Measurements from ENCODE around the gene PRSS57. TPM values are rescaled to one million over a fixed set of nuclear protein-coding genes. Genes with fewer than 3 reads are reported as not detected.

The PRSS57 gene
- total RNA-seq, 5 donors from 2014 or later (not counting 1 experiment from before 2014, with no cell fraction given) = 0.86 to 2.5 (median 1.7) TPM; not detected in 1

DNA sequence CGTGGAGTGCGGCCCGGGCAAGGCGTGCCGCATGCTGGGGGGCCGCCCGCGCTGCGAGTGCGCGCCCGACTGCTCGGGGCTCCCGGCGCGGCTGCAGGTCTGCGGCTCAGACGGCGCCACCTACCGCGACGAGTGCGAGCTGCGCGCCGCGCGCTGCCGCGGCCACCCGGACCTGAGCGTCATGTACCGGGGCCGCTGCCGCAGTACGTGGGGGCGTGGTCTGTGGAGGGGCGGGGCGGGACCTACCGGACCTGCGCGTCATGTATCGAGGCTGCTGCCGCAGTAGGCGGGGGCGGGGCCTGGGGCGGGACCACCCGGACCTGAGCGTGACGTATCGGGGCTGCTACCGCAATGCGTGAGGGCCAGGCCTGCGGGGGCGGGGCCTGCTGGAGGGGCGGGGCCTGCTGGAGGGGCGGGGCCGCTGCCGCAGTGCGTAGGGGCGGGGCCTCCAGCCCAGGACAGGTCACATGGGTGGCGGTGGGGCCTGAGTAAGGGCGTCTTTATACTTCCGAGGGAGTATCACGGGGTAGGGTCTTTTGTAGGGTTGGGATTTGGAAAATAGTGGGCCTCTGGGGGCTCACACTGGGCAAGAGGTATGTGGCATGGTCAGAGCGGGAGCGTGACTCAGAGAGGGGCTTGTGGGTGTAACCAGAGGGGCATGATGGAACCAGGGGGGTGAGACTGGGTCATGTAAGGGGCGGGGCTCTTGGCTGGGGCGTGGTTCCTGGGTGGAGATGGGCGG lies 14.8 kb downstream of the PRSS57 start:
- POLR2A ChIA-PET = interaction anchor here in 1 of 2 donors (0.5 to 1.0 kb wide), 2 partner anchors 20 to 595 kb away, joined by 7 to 8 read pairs; partner anchors contain the start of gene FAM174C
- Mint-ChIP-seq H3K27me3 (peaks cover 0 to 10% of the 10 kb centered on the region in 2 donors), H3K4me3 (peak overlapping the region; percentile 70 to 90 (median 89)), H3K4me1 (peaks cover 5 to 9% (median 7%) of the 10 kb centered on the region in 3 donors), H3K9me3 (no peaks in the 10 kb centered on the region), H3K36me3 (no peaks in the 10 kb centered on the region), H3K27ac (peak overlapping the region; percentile 97 to 100)
- ATAC-seq (replicated peaks in 1 of 4) (peak; percentile 80 to 86 (median 83)), DNase-seq (peak; percentile 96 to 100 (median 100))
- Histone ChIP-seq H3K4me1 (ENCODE audit: control insufficient read depth in 1 of 2, extremely low read depth in 1 of 2, insufficient read depth in 2 of 2, low read length in 2 of 2) (peaks cover 5 to 31% of the 10 kb centered on the region in 2 experiments), H3K36me3 (ENCODE audit: control insufficient read depth in 2 of 2, extremely low read depth in 1 of 2, insufficient read depth in 1 of 2, low read length in 1 of 2) (no peaks in the 10 kb centered on the region), H3K27me3 (replicated peaks in 1 of 2; ENCODE audit: control insufficient read depth in 2 of 2, extremely low read depth in 1 of 2, insufficient read depth in 2 of 2, low read length in 1 of 2) (peaks cover 0 to 26% of the 10 kb centered on the region in 2 experiments), H3K27ac (ENCODE audit: low read length) (peak overlapping the region; percentile 76), H3K9me3 (no peaks in the 10 kb centered on the region), H3K4me3 (ENCODE audit: control insufficient read depth in 1 of 2, extremely low read depth in 1 of 2, low read length in 1 of 2) (peak overlapping the region; percentile 59 to 64)
- under 1% methylated on average over 62 of the region's 70 CpGs for WGBS (ENCODE audit: insufficient coverage)
- CTCF ChIA-PET = interaction anchor here (0.6 to 0.7 kb wide), 2 partner anchors 147 to 992 kb away, joined by 3 to 4 read pairs; partner anchors contain the start of gene AZU1 (in 1 of the 2)

DNA sequence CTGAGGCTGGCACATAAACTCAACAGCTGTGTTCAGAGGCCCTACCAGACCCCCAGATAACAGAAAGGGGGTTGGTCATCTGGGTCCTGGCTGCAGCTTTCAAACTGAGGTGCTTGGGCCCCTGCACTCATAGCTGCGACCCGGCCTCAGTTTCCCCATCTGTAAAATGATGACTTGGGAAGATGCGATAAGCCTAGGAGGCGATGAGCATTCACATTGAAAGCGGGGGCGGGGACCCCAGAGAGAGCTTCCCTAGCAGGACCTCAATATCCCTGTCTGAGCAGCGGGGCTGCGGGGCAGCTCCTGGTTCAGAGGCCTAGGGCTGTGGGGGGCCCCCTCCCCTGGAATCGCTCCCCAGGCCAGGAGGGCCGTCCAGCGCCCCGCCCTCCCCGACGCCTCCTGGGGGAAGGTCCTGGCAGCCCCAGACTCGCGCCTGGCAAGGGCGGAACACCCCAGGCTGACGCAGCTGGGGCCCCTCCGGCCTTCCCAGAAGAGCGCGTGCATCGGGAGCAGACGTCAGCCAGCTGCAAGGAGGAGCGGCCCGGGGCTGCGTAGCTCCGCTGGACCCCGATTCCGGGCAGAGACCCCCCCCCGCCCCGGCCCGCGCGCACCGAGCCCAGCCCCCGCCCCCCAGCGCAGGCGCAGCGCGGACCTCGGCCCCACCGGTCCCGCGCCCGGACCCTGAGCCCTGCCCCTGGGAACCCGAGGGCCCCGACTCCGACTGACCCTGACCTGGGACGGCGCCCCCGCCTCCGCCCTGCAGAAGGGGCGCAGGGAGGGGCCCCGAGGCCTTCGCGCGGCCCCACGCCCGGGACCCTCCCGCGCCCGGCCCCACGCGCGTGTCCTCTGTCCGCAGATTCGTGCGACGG lies 15.6 kb downstream of the PRSS57 start:
- Histone ChIP-seq H3K27ac (ENCODE audit: low read length) (no peak overlapping the region), H3K27me3 (replicated peaks in 1 of 2; ENCODE audit: control insufficient read depth in 2 of 2, extremely low read depth in 1 of 2, insufficient read depth in 2 of 2, low read length in 1 of 2) (peaks cover 0 to 34% of the 10 kb centered on the region in 2 experiments), H3K9me3 (no peaks in the 10 kb centered on the region), H3K4me1 (ENCODE audit: control insufficient read depth in 1 of 2, extremely low read depth in 1 of 2, insufficient read depth in 2 of 2, low read length in 2 of 2) (peaks cover 5 to 31% of the 10 kb centered on the region in 2 experiments), H3K36me3 (ENCODE audit: control insufficient read depth in 2 of 2, extremely low read depth in 1 of 2, insufficient read depth in 1 of 2, low read length in 1 of 2) (no peaks in the 10 kb centered on the region), H3K4me3 (ENCODE audit: control insufficient read depth in 1 of 2, extremely low read depth in 1 of 2, low read length in 1 of 2) (peak overlapping the region; percentile 44 to 66)
- Mint-ChIP-seq H3K27me3 (peaks cover 6 to 17% of the 10 kb centered on the region in 2 donors), H3K9me3 (no peaks in the 10 kb centered on the region), H3K4me1 (peaks cover 9 to 11% (median 11%) of the 10 kb centered on the region in 3 donors), H3K36me3 (no peaks in the 10 kb centered on the region), H3K4me3 (peak overlapping the region; percentile 65 to 90 (median 70)), H3K27ac (no peak overlapping the region)
- ChIA-PET CTCF (interaction anchor here in 1 of 2 donors (0.5 to 0.7 kb wide), 2 partner anchors 12 to 993 kb away, joined by 3 to 4 read pairs; no protein-coding TSS in a partner anchor), POLR2A (no interaction called here)
- DNase-seq (peak in 13 of 35 experiments; percentile 16 to 49 (median 34)), ATAC-seq (replicated peaks in 1 of 4) (peak in 1 of 4 experiments; percentile 1)
- WGBS (ENCODE audit: insufficient coverage) = 6% methylated on average over 69 of the region's 69 CpGs

GRCh38 chr19:678791-679388 lies 16.4 kb downstream of the PRSS57 start:
- Histone ChIP-seq H3K36me3 (ENCODE audit: control insufficient read depth in 2 of 2, extremely low read depth in 1 of 2, insufficient read depth in 1 of 2, low read length in 1 of 2) (no peaks in the 10 kb centered on the region), H3K9me3 (no peaks in the 10 kb centered on the region), H3K27ac (ENCODE audit: low read length) (no peak overlapping the region), H3K27me3 (replicated peaks in 1 of 2; ENCODE audit: control insufficient read depth in 2 of 2, extremely low read depth in 1 of 2, insufficient read depth in 2 of 2, low read length in 1 of 2) (peaks cover 0 to 42% of the 10 kb centered on the region in 2 experiments), H3K4me1 (ENCODE audit: control insufficient read depth in 1 of 2, extremely low read depth in 1 of 2, insufficient read depth in 2 of 2, low read length in 2 of 2) (peaks cover 5 to 31% of the 10 kb centered on the region in 2 experiments), H3K4me3 (ENCODE audit: control insufficient read depth in 1 of 2, extremely low read depth in 1 of 2, low read length in 1 of 2) (peak overlapping the region in 1 of 2 donors; percentile 66)
- peaks cover 9 to 11% (median 11%) of the 10 kb centered on the region in 3 donors for H3K4me1 Mint-ChIP-seq
- ATAC-seq (replicated peaks in 1 of 4) (no peak), DNase-seq (no peak)
- no peak overlapping the region for H3K27ac Mint-ChIP-seq
- POLR2A ChIA-PET = no interaction called here
- no peaks in the 10 kb centered on the region for H3K9me3 Mint-ChIP-seq
- peaks cover 9 to 18% of the 10 kb centered on the region in 2 donors for H3K27me3 Mint-ChIP-seq
- 97% methylated on average over 7 of the region's 16 CpGs for WGBS (ENCODE audit: insufficient coverage)
- peak overlapping the region; percentile 63 to 73 (median 70) for H3K4me3 Mint-ChIP-seq
- H3K36me3 Mint-ChIP-seq = no peaks in the 10 kb centered on the region
- CTCF ChIA-PET = interaction anchor here in 1 of 2 donors (0.5 kb wide), 1 partner anchor 11 kb away, joined by 3 read pairs; no protein-coding TSS in a partner anchor

DNA sequence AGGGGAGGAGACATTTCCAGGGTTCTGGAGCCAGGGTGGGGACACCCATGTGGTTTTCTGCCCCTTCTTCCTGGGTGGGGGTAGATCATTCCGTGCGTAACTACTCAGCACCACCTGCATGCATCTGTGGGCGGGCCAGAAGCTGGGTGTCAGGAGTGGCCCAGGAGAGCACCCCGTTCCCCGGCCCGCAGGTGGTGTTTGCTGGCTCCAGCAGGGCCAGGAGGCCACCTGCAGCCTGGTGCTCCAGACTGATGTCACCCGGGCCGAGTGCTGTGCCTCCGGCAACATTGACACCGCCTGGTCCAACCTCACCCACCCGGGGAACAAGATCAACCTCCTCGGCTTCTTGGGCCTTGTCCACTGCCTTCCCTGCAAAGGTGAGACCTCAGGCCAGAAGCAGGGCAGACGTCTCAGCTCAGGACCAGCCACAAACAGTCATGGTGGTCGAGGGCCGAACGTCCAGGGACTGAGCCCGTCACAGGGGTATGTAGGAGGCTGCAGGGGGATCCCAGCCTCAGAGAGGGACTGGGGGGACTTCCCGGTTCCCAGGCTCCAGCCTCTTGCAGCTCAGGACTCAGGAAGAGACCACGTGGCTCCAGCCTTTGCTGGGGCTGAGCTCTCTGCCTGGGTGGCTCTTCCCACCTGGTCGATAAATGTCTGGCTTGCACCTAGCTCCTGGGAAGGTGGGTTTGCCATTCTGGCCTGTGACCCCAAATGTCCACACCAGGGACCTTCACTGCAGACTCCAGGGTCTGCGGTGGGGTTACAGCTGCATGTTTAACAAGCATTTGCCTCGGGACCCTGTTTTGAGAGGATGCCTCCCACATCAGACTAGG lies 17.4 kb downstream of the PRSS57 start:
- peak overlapping the region; percentile 21 to 42 (median 37) for H3K4me3 Mint-ChIP-seq
- ATAC-seq (replicated peaks in 1 of 4) (no peak), DNase-seq (no peak)
- 70% methylated on average over 18 of the region's 22 CpGs for WGBS (ENCODE audit: insufficient coverage)
- Histone ChIP-seq H3K27ac (ENCODE audit: low read length) (no peak overlapping the region), H3K4me1 (ENCODE audit: control insufficient read depth in 1 of 2, extremely low read depth in 1 of 2, insufficient read depth in 2 of 2, low read length in 2 of 2) (peaks cover 5 to 31% of the 10 kb centered on the region in 2 experiments), H3K27me3 (replicated peaks in 1 of 2; ENCODE audit: control insufficient read depth in 2 of 2, extremely low read depth in 1 of 2, insufficient read depth in 2 of 2, low read length in 1 of 2) (peaks cover 0 to 53% of the 10 kb centered on the region in 2 experiments), H3K36me3 (ENCODE audit: control insufficient read depth in 2 of 2, extremely low read depth in 1 of 2, insufficient read depth in 1 of 2, low read length in 1 of 2) (no peaks in the 10 kb centered on the region), H3K4me3 (ENCODE audit: control insufficient read depth in 1 of 2, extremely low read depth in 1 of 2, low read length in 1 of 2) (no peak overlapping the region), H3K9me3 (no peaks in the 10 kb centered on the region)
- H3K4me1 Mint-ChIP-seq = peaks cover 9 to 11% (median 11%) of the 10 kb centered on the region in 3 donors
- POLR2A ChIA-PET = interaction anchor here in 1 of 2 donors (0.5 kb wide), 2 partner anchors 668 to 735 kb away, joined by 4 to 6 read pairs; no protein-coding TSS in a partner anchor
- peaks cover 13 to 24% of the 10 kb centered on the region in 2 donors for H3K27me3 Mint-ChIP-seq
- H3K9me3 Mint-ChIP-seq = no peaks in the 10 kb centered on the region
- H3K27ac Mint-ChIP-seq = no peak overlapping the region
- no peaks in the 10 kb centered on the region for H3K36me3 Mint-ChIP-seq
- CTCF ChIA-PET = interaction anchor here in 1 of 2 donors (1.0 kb wide), 1 partner anchor 44 kb away, joined by 3 read pairs; the partner anchor contains the start of gene POLRMT

DNA sequence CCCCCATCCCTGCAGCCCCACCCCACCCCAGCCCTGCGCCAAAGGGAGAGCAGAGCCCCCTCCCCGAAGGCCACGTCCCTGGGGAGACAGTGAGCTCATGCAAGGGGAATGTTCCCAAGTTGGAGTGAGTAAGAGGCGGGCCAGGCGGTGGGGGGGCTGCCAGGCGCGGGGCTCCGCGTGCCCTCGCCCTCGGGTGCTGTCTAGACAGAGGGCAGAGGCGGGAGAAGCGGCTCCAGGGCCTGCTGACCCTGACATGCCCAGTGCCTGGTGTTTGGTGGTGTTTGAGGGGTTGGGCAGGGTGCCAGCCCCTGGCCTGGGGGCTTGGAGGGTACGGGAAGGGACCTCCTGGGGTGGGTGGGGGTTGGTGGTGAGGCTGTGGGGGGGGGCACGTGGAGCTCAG lies 18.1 kb downstream of the PRSS57 start:
- Mint-ChIP-seq H3K36me3 (no peaks in the 10 kb centered on the region), H3K4me3 (no peak overlapping the region), H3K27ac (no peak overlapping the region), H3K4me1 (peaks cover 9 to 11% (median 11%) of the 10 kb centered on the region in 3 donors), H3K27me3 (peaks cover 13 to 24% of the 10 kb centered on the region in 2 donors), H3K9me3 (no peaks in the 10 kb centered on the region)
- no peak overlapping the region for H3K27ac ChIP-seq (ENCODE audit: low read length)
- H3K36me3 ChIP-seq (ENCODE audit: control insufficient read depth in 2 of 2, extremely low read depth in 1 of 2, insufficient read depth in 1 of 2, low read length in 1 of 2) = no peaks in the 10 kb centered on the region
- peaks cover 5 to 31% of the 10 kb centered on the region in 2 experiments for H3K4me1 ChIP-seq (ENCODE audit: control insufficient read depth in 1 of 2, extremely low read depth in 1 of 2, insufficient read depth in 2 of 2, low read length in 2 of 2)
- ChIA-PET CTCF (interaction anchor here in 1 of 2 donors (0.6 to 1.0 kb wide), 2 partner anchors 44 to 102 kb away, joined by 3 read pairs; partner anchors contain the start of gene POLRMT), POLR2A (interaction anchor here in 1 of 2 donors (0.5 kb wide), 1 partner anchor 736 kb away, joined by 4 read pairs; no protein-coding TSS in a partner anchor)
- WGBS (ENCODE audit: insufficient coverage) = 32% methylated on average over 10 of the region's 15 CpGs
- no peak for ATAC-seq (replicated peaks in 1 of 4)
- no peaks in the 10 kb centered on the region for H3K9me3 ChIP-seq
- DNase-seq = no peak
- no peak overlapping the region for H3K4me3 ChIP-seq (ENCODE audit: control insufficient read depth in 1 of 2, extremely low read depth in 1 of 2, low read length in 1 of 2)
- H3K27me3 ChIP-seq (replicated peaks in 1 of 2; ENCODE audit: control insufficient read depth in 2 of 2, extremely low read depth in 1 of 2, insufficient read depth in 2 of 2, low read length in 1 of 2) = peaks cover 0 to 59% of the 10 kb centered on the region in 2 experiments

Data from T-cell (primary cell).